ENCODE results near the gene RSPO4. TPM values are rescaled to one million over a fixed set of nuclear protein-coding genes. Genes with fewer than 3 reads are reported as not detected.

Gene RSPO4
- total RNA-seq, 4 donors from 2014 or later, result 0.06 to 2.5 (median 0.52) TPM

DNA sequence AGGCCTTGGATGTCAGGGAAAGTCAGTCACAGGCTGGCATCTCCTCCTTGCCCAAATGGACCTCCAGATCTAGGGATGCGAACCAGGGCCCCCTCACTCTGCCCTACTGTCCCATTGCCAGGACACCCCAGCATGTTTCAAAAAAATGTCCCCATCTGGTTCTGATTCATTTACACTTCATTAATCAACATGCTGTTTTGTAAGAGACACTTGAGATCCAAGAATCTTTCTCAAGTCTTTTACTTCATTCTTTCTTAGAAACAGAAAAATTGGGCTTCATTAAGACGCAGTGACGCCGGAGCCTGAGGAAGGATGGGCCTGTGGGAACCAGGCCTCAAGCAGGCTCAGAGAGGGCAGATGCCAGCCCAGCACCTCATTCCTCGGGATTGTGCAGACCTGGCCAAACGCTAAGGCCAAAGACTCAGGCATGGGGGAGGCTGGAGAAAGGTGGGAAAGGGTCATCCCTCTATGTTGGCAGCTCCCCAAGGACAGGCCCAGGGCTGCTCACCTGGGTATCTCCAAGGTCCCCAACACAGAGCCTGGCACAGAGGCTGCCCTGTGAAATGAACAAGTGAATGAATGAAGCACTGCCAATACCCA is 3.8 kb downstream of the RSPO4 start:
- 44% methylated on average over 6 of the region's 6 CpGs for WGBS
- H3K4me3 ChIP-seq, result no peak overlapping the region
- no peak for DNase-seq (ENCODE audit: extremely low spot score)
- TF ChIP-seq, protein P1, sequence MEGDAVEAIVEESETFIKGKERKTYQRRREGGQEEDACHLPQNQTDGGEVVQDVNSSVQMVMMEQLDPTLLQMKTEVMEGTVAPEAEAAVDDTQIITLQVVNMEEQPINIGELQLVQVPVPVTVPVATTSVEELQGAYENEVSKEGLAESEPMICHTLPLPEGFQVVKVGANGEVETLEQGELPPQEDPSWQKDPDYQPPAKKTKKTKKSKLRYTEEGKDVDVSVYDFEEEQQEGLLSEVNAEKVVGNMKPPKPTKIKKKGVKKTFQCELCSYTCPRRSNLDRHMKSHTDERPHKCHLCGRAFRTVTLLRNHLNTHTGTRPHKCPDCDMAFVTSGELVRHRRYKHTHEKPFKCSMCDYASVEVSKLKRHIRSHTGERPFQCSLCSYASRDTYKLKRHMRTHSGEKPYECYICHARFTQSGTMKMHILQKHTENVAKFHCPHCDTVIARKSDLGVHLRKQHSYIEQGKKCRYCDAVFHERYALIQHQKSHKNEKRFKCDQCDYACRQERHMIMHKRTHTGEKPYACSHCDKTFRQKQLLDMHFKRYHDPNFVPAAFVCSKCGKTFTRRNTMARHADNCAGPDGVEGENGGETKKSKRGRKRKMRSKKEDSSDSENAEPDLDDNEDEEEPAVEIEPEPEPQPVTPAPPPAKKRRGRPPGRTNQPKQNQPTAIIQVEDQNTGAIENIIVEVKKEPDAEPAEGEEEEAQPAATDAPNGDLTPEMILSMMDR (IDR thresholded peaks at IDR 0.05), result no peak
- TF ChIP-seq POLR2A (IDR thresholded peaks at IDR 0.05; ENCODE audit: low read depth), result no peak
- TF ChIP-seq POLR2AphosphoS5 (IDR thresholded peaks at IDR 0.05), result no peak
- TF ChIP-seq EP300 (IDR thresholded peaks at IDR 0.05), result no peak
- peaks cover 0 to 31% (median 13%) of the 10 kb centered on the region in 4 donors for H3K27me3 ChIP-seq
- no peak overlapping the region for H3K27ac ChIP-seq (replicated peaks in 1 of 4)
- H3K4me1 ChIP-seq, result peaks cover 0 to 11% (median 6%) of the 10 kb centered on the region in 4 donors
- no peaks in the 10 kb centered on the region for H3K36me3 ChIP-seq
- intact Hi-C loops (cut with DNase I), result no loop called here
- no peaks in the 10 kb centered on the region for H3K9me3 ChIP-seq

DNA sequence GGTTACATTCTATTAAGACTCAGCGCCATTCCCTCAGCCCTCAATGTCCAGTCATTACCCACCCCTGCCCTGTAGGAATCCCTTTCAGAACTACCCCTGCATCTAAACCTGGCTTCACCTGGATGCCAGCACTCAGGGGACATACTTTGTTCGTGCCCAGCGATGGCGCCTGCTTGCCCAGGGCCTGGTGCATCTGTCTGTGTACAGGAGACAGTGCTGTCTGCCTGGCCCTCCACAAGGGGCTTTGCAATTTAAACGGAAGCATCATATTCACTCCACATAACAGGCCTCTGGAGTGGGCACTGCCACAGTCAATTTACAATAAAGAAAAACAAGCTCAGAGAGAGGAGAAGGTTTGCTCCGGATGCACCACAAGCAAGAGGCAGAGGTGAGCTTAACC is 4.6 kb downstream of the RSPO4 start:
- no peaks in the 10 kb centered on the region for H3K36me3 ChIP-seq
- no peak for DNase-seq (ENCODE audit: extremely low spot score)
- no peak overlapping the region for H3K27ac ChIP-seq (replicated peaks in 1 of 4)
- 85% methylated on average over 6 of the region's 6 CpGs for WGBS
- intact Hi-C loops (cut with DNase I), result no loop called here
- H3K27me3 ChIP-seq, result peaks cover 0 to 30% (median 8%) of the 10 kb centered on the region in 4 donors
- H3K9me3 ChIP-seq, result no peaks in the 10 kb centered on the region
- TF ChIP-seq, protein P1 (IDR thresholded peaks at IDR 0.05), result no peak
- TF ChIP-seq POLR2AphosphoS5 (IDR thresholded peaks at IDR 0.05), result no peak
- TF ChIP-seq POLR2A (IDR thresholded peaks at IDR 0.05; ENCODE audit: low read depth), result no peak
- TF ChIP-seq EP300 (IDR thresholded peaks at IDR 0.05), result no peak
- no peak overlapping the region for H3K4me3 ChIP-seq
- peaks cover 0 to 9% (median 3%) of the 10 kb centered on the region in 4 donors for H3K4me1 ChIP-seq

DNA sequence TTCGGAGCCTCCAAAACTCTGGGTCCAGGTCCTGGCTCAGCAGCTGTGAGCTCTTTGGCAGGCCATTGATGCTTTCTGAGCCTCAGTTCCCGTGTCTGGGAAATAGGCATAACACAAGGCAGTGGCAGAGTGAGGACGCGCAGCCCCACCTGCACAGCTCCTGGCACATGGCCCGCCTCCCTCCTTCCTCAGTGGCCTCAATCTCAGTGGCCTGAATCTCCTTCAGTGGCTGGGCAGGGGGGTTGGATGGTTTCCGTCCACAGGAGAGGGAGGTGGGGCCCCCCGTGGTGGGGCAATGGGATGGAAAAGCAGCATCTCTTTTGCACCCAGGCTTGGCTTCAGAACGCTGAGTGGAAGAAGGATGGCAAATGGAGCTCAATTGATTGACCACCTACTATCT is 5.1 kb downstream of the RSPO4 start:
- TF ChIP-seq POLR2A (IDR thresholded peaks at IDR 0.05; ENCODE audit: low read depth), result no peak
- TF ChIP-seq, protein P1 (IDR thresholded peaks at IDR 0.05), result no peak
- no peak for TF ChIP-seq EP300 (IDR thresholded peaks at IDR 0.05)
- TF ChIP-seq POLR2AphosphoS5 (IDR thresholded peaks at IDR 0.05), result no peak
- H3K9me3 ChIP-seq, result no peaks in the 10 kb centered on the region
- peaks cover 0 to 4% (median 0%) of the 10 kb centered on the region in 4 donors for H3K4me1 ChIP-seq
- intact Hi-C loops (cut with DNase I), result no loop called here
- no peak for DNase-seq (ENCODE audit: extremely low spot score)
- peaks cover 0 to 30% (median 5%) of the 10 kb centered on the region in 4 donors for H3K27me3 ChIP-seq
- H3K36me3 ChIP-seq, result no peaks in the 10 kb centered on the region
- H3K4me3 ChIP-seq, result no peak overlapping the region
- H3K27ac ChIP-seq (replicated peaks in 1 of 4), result no peak overlapping the region
- whole genome bisulfite sequencing, result 86% methylated on average over 8 of the region's 8 CpGs

DNA sequence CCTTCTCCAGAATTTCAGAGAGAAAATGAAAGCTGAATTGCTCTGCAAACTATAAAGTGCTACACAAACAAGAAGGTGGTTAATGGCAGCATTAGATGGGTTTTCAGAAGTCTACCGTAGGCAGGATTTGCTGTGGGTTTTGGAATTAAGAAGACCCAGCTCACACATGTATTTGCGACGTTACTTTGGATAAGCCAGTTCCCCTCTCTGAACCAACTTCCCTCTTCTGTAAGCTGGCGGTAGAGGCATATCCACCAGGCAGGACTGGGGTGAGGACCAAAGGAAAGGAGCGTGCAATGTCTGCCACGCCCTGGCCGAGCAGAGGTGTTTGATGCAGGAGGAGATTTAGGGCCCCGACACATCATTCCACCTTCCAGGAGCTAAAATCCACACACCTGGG is 6.9 kb downstream of the RSPO4 start:
- DNase-seq (ENCODE audit: extremely low spot score), result no peak
- no peak for TF ChIP-seq POLR2AphosphoS5 (IDR thresholded peaks at IDR 0.05)
- TF ChIP-seq POLR2A (IDR thresholded peaks at IDR 0.05; ENCODE audit: low read depth), result no peak
- TF ChIP-seq, protein P1 (IDR thresholded peaks at IDR 0.05), result no peak
- no peak for TF ChIP-seq EP300 (IDR thresholded peaks at IDR 0.05)
- Histone ChIP-seq H3K27ac (replicated peaks in 1 of 4) (no peak overlapping the region), H3K4me1 (no peaks in the 10 kb centered on the region), H3K36me3 (no peaks in the 10 kb centered on the region), H3K9me3 (no peaks in the 10 kb centered on the region), H3K4me3 (no peak overlapping the region), H3K27me3 (peaks cover 0 to 24% (median 3%) of the 10 kb centered on the region in 4 donors)
- intact Hi-C loops (cut with DNase I), result no loop called here
- 67% methylated on average over 8 of the region's 8 CpGs for WGBS
